HepG2 (cell line): ENCODE measurements around the gene SNX22. TPM values are rescaled to one million over a fixed set of nuclear protein-coding genes. Genes with fewer than 3 reads are reported as not detected.

Experiments
- ARID2 ChIP-seq: sonication (generic); formaldehyde crosslinking; IDR thresholded peaks from 2 replicates; pipeline ENCODE4 v1.8.1; 2022; ENCODE audit warnings: mild to moderate bottlenecking, missing genetic modification reagents, borderline replicate concordance
- BORCS8-MEF2B ChIP-seq: sonication (generic); formaldehyde crosslinking; IDR thresholded peaks from 2 replicates; pipeline ENCODE4 v1.8.0; 2022; ENCODE audit warnings: mild to moderate bottlenecking, missing genetic modification reagents
- FOXC1 ChIP-seq: sonication (generic); formaldehyde crosslinking; IDR thresholded peaks from 2 replicates; pipeline ENCODE4 v1.8.0; 2022; ENCODE audit warnings: mild to moderate bottlenecking, missing genetic modification reagents, borderline replicate concordance
- GFI1 ChIP-seq: sonication (generic); formaldehyde crosslinking; IDR thresholded peaks from 2 replicates; pipeline ENCODE4 v1.5.0; 2020; ENCODE audit warnings: missing genetic modification reagents, mild to moderate bottlenecking, borderline replicate concordance
- KDM5A ChIP-seq: fragments of 200-600 bp; sonication (generic); IDR thresholded peaks from 2 replicates; pipeline ENCODE4 v1.7.0; 2018; ENCODE audit warnings: antibody characterized with exemption, mild to moderate bottlenecking, low read length, borderline replicate concordance
- MEF2D ChIP-seq: sonication (generic); formaldehyde crosslinking; IDR thresholded peaks from 2 replicates; pipeline ENCODE4 v1.5.1; 2020; ENCODE audit warnings: mild to moderate bottlenecking, missing genetic modification reagents
- PHB2 ChIP-seq: fragments of 450-650 bp; IDR thresholded peaks from 2 replicates; pipeline ENCODE4 v1.6.1; 2018; ENCODE audit not compliant: partially characterized antibody
- SETDB1 ChIP-seq: sonication (generic); formaldehyde crosslinking; IDR thresholded peaks from 2 replicates; pipeline ENCODE4 v1.5.1; 2020; ENCODE audit warnings: missing genetic modification reagents, mild to moderate bottlenecking, borderline replicate concordance
- ZBTB4 ChIP-seq: sonication (generic); formaldehyde crosslinking; IDR thresholded peaks from 2 replicates; pipeline ENCODE4 v1.4.0; 2020; ENCODE audit warnings: missing genetic modification reagents, mild to moderate bottlenecking, borderline replicate concordance
- ZFP36L1 ChIP-seq: sonication (generic); formaldehyde crosslinking; IDR thresholded peaks from 2 replicates; pipeline ENCODE4 v1.8.0; 2022; ENCODE audit warnings: mild to moderate bottlenecking, missing genetic modification reagents, moderate library complexity
- ZNF770 ChIP-seq: sonication (generic); formaldehyde crosslinking; IDR thresholded peaks from 2 replicates; pipeline ENCODE4 v1.5.0; 2020; ENCODE audit warnings: mild to moderate bottlenecking, missing genetic modification reagents
- polyA plus RNA-seq, 8 experiments: library from polyadenylated mRNA; depleted of rRNA in 3 of 8; stranded (reverse) in 7 of 8; unstranded in 1 of 8; fragments of >200 nt; fragmentation: Illumina TruSeq in 4 of 8; extraction: Trizol in 4 of 8; gene quantifications; 2 replicates each; pipeline versions ENCODE4 v1.2.1 to v1.2.3, GENCODE V29; 2011 to 2016; ENCODE audit warnings: low read depth in 4 of 8, missing spikeins in 1 of 8, mixed read lengths in 1 of 8; ENCODE audit not compliant: insufficient read depth in 1 of 8
- total RNA-seq, 5 experiments: library from RNA; depleted of rRNA; stranded (reverse); fragments of >200 nt; fragmentation: Illumina TruSeq; extraction: Trizol; gene quantifications; 2 replicates each; pipeline ENCODE4 v1.2.3, GENCODE V29; 2016; ENCODE audit warnings: low read depth in 1 of 5

SNX22 gene
- total and polyA plus RNA-seq, 2 of the 13 experiments (the other 11 are each of a cell fraction or from before 2014, with no cell fraction given), result 2.3 to 5.5 TPM

- TF ChIP-seq ZFP36L1 (CRISPR knock-in tag) (0 out of 2 replicates have a peak, but pooled peaks have one; percentile 31), PHB2 (no peak), FOXC1 (no peak), ZBTB4 (CRISPR knock-in tag) (0 out of 2 replicates have a peak, but pooled peaks have one; percentile 8), SETDB1 (CRISPR knock-in tag) (no peak), ZNF770 (CRISPR knock-in tag) (peak; percentile 80), MEF2D (peak; percentile 53; the same call in 1 of the 2 replicates), GFI1 (no peak), BORCS8-MEF2B (CRISPR knock-in tag) (peak; percentile 37; the same call in 1 of the 2 replicates), KDM5A (peak; percentile 61), ARID2 (CRISPR knock-in tag) (0 out of 2 replicates have a peak, but pooled peaks have one; percentile 25)
Observed at GRCh38 chr15:64161688-64162477, 10.4 kb downstream of the SNX22 start (continued).
